H1 (cell line): Measurements from ENCODE around the gene UBE2O. TPM values are rescaled to one million over a fixed set of nuclear protein-coding genes. Genes with fewer than 3 reads are reported as not detected.

Experiments used
- CTCF ChIA-PET: fragments of 300-600 bp; sonication (Branson Sonifier 250); formaldehyde crosslinking; loops from one replicate; lab custom pipeline; 2021; ENCODE audit not compliant: partially characterized antibody; lab: Charles Lee
- POLR2A ChIA-PET: fragments of 300-600 bp; sonication (Branson Sonifier 250); formaldehyde crosslinking; loops from one replicate; lab custom pipeline; 2021; ENCODE audit warnings: inconsistent platforms; ENCODE audit not compliant: partially characterized antibody; lab: Charles Lee
- DNase-seq, 2 experiments: peaks; one replicate each; pipeline versions ENCODE4 v3.0.0 to v3.0.0-alpha.2; 2010 to 2022; ENCODE audit warnings: low spot score in 2 of 2, low read depth in 1 of 2, mixed read lengths in 1 of 2
- FAIRE-seq: peaks from 2 replicates; lab custom pipeline; 2011; peaks lifted over from hg19 to GRCh38; lab: Jason Lieb, UNC
- H2AFZ ChIP-seq: 2 replicates; pipeline ENCODE4 v1.8.1; 2012; ENCODE audit warnings: low read length, inconsistent platforms
- H2AK5ac ChIP-seq: 2 replicates; pipeline ENCODE4 v1.6.1; 2013; ENCODE audit warnings: low read depth, low read length
- H2BK120ac ChIP-seq: replicated peaks from 2 replicates; pipeline ENCODE3; 2013; ENCODE audit warnings: low read depth, low read length, inconsistent platforms
- H2BK12ac ChIP-seq: 2 replicates; pipeline ENCODE4 v1.6.1; 2013; ENCODE audit warnings: low read depth, low read length
- H2BK15ac ChIP-seq: 2 replicates; pipeline ENCODE4 v1.6.1; 2013; ENCODE audit warnings: low read length
- H2BK20ac ChIP-seq: 2 replicates; pipeline ENCODE4 v1.6.1; 2013; ENCODE audit warnings: low read length
- H2BK5ac ChIP-seq: 2 replicates; pipeline ENCODE4 v1.6.1; 2013; ENCODE audit warnings: low read depth, low read length
- H3K14ac ChIP-seq: 2 replicates; pipeline ENCODE4 v1.6.1; 2013; ENCODE audit warnings: inconsistent platforms; ENCODE audit not compliant: insufficient read length
- H3K18ac ChIP-seq: 2 replicates; pipeline ENCODE4 v1.6.1; 2013; ENCODE audit warnings: low read length; ENCODE audit errors: extremely low read depth
- H3K23ac ChIP-seq: 2 replicates; pipeline ENCODE4 v1.6.1; 2013; ENCODE audit warnings: inconsistent platforms; ENCODE audit not compliant: insufficient read length
- H3K23me2 ChIP-seq: 2 replicates; pipeline ENCODE4 v1.6.1; 2013; ENCODE audit warnings: low read depth, low read length
- H3K27ac ChIP-seq: 2 replicates; pipeline ENCODE4 v1.6.1; 2011; ENCODE audit warnings: low read depth, low read length, inconsistent platforms
- H3K27me3 ChIP-seq, 4 experiments: replicated peaks in 1 of 4; 1 replicate in 1 of 4; 2 replicates in 3 of 4; pipeline versions ENCODE4 v1.6.1 to v1.8.1; 2011 to 2013; ENCODE audit warnings: low read length in 3 of 4, mild to moderate bottlenecking in 3 of 4, inconsistent platforms in 2 of 4, mixed read lengths in 2 of 4, moderate library complexity in 1 of 4; ENCODE audit not compliant: control insufficient read depth in 3 of 4, insufficient read depth in 3 of 4; ENCODE audit errors: extremely low read depth in 1 of 4
- H3K36me3 ChIP-seq, 4 experiments: 2 replicates each; pipeline versions ENCODE4 v1.6.1 to v1.8.1; 2011 to 2013; ENCODE audit warnings: mild to moderate bottlenecking in 4 of 4, low read length in 3 of 4, moderate library complexity in 2 of 4, control low read depth in 1 of 4, inconsistent platforms in 1 of 4; ENCODE audit not compliant: insufficient read depth in 4 of 4, control insufficient read depth in 2 of 4
- H3K4ac ChIP-seq: replicated peaks from 2 replicates; pipeline ENCODE3; 2013; ENCODE audit warnings: low read length, low read depth, mixed read lengths, inconsistent platforms; ENCODE audit not compliant: insufficient read length
- H3K4me1 ChIP-seq, 4 experiments: replicated peaks in 1 of 4; 1 replicate in 1 of 4; 2 replicates in 3 of 4; pipeline versions ENCODE4 v1.6.1 to v1.8.1; 2011 to 2013; ENCODE audit warnings: low read length in 3 of 4, inconsistent platforms in 2 of 4, mixed read lengths in 1 of 4; ENCODE audit not compliant: insufficient read depth in 4 of 4, control insufficient read depth in 3 of 4
- H3K4me2 ChIP-seq, 2 experiments: 2 replicates each; pipeline versions ENCODE4 v1.6.1 to v1.8.1; 2011 to 2013; ENCODE audit warnings: low read depth in 2 of 2, low read length in 2 of 2, control low read depth in 1 of 2, inconsistent platforms in 1 of 2, mild to moderate bottlenecking in 1 of 2; ENCODE audit not compliant: insufficient read depth in 1 of 2
- H3K4me3 ChIP-seq, 4 experiments: fragments of 200-600, 300-600 bp in 1 of 4; sonication (generic), shearing (Covaris generic), sonication (Bioruptor Twin) in 1 of 4; 2 replicates each; pipeline versions ENCODE4 v1.5.1 to v1.8.1; 2011 to 2016; ENCODE audit warnings: low read length in 4 of 4, low read depth in 3 of 4, control low read depth in 2 of 4, inconsistent platforms in 2 of 4, mild to moderate bottlenecking in 2 of 4, mixed read lengths in 1 of 4, moderate library complexity in 1 of 4; ENCODE audit not compliant: insufficient read depth in 2 of 4; ENCODE audit errors: extremely low read depth in 1 of 4
- H3K56ac ChIP-seq: replicated peaks from 2 replicates; pipeline ENCODE3; 2013; ENCODE audit warnings: low read depth, mild to moderate bottlenecking, mixed read lengths, low read length, inconsistent platforms; ENCODE audit not compliant: insufficient read length
- H3K79me1 ChIP-seq: 2 replicates; pipeline ENCODE4 v1.6.1; 2013; ENCODE audit warnings: low read depth, low read length, control low read depth
- H3K79me2 ChIP-seq, 2 experiments: 2 replicates each; pipeline versions ENCODE4 v1.6.1 to v1.8.1; 2012 to 2013; ENCODE audit warnings: low read length in 2 of 2, mild to moderate bottlenecking in 2 of 2, inconsistent platforms in 1 of 2; ENCODE audit not compliant: insufficient read depth in 2 of 2, control insufficient read depth in 1 of 2
- H3K9ac ChIP-seq, 4 experiments: replicated peaks in 1 of 4; 1 replicate in 1 of 4; 2 replicates in 3 of 4; pipeline versions ENCODE4 v1.6.1 to v1.8.1; 2011 to 2013; ENCODE audit warnings: low read depth in 3 of 4, low read length in 3 of 4, control low read depth in 2 of 4, mild to moderate bottlenecking in 2 of 4, moderate library complexity in 2 of 4, inconsistent platforms in 1 of 4; ENCODE audit errors: extremely low read depth in 1 of 4
- H3K9me3 ChIP-seq, 2 experiments: 2 replicates each; pipeline versions ENCODE4 v1.6.1 to v1.8.1; 2012 to 2013; ENCODE audit warnings: mild to moderate bottlenecking in 2 of 2, moderate library complexity in 2 of 2, control low read depth in 1 of 2, inconsistent platforms in 1 of 2, low read depth in 1 of 2, low read length in 1 of 2, mixed read lengths in 1 of 2; ENCODE audit not compliant: insufficient read depth in 2 of 2
- H4K20me1 ChIP-seq, 2 experiments: replicated peaks in 1 of 2; 2 replicates each; pipeline versions ENCODE3 to v1.8.1; 2011 to 2013; ENCODE audit warnings: inconsistent platforms in 2 of 2, low read length in 2 of 2, mild to moderate bottlenecking in 1 of 2; ENCODE audit not compliant: insufficient read depth in 2 of 2, control insufficient read depth in 1 of 2
- H4K5ac ChIP-seq: 2 replicates; pipeline ENCODE4 v1.6.1; 2013; ENCODE audit warnings: low read length, low read depth, mixed read lengths, inconsistent platforms; ENCODE audit not compliant: insufficient read length
- H4K8ac ChIP-seq: 2 replicates; pipeline ENCODE4 v1.8.0; 2013; ENCODE audit warnings: mild to moderate bottlenecking, moderate library complexity, low read length, inconsistent platforms; ENCODE audit not compliant: insufficient read depth; ENCODE audit errors: extremely low read depth
- H4K91ac ChIP-seq: replicated peaks from 2 replicates; pipeline ENCODE3; 2013; ENCODE audit warnings: low read length, mixed read lengths, inconsistent platforms; ENCODE audit not compliant: insufficient read length
- BACH1 ChIP-seq: IDR thresholded peaks from 2 replicates; pipeline ENCODE4 v1.6.1; 2012; ENCODE audit warnings: low read length, improper control_type of control experiment
- CBX8 ChIP-seq: fragments of 300-800, 300-1000 bp; sonication (generic); IDR thresholded peaks from 2 replicates; pipeline ENCODE4 v1.7.1; 2016; ENCODE audit warnings: low read depth, low read length, borderline replicate concordance
- CHD1 ChIP-seq: IDR thresholded peaks from 2 replicates; pipeline ENCODE4 v1.6.1; 2012; ENCODE audit warnings: low read depth, low read length, improper control_type of control experiment
- CHD2 ChIP-seq: IDR thresholded peaks from 2 replicates; pipeline ENCODE4 v1.6.1; 2012; ENCODE audit warnings: low read length, improper control_type of control experiment
- CREB1 ChIP-seq: IDR thresholded peaks from 2 replicates; pipeline ENCODE4 v1.6.1; 2012; ENCODE audit warnings: inconsistent platforms
- FOSL1 ChIP-seq: IDR thresholded peaks from 2 replicates; pipeline ENCODE4 v1.6.1; 2011; ENCODE audit warnings: mild to moderate bottlenecking, low read depth, low read length, moderate library complexity; ENCODE audit not compliant: insufficient read depth
- MAFK ChIP-seq: IDR thresholded peaks from 2 replicates; pipeline ENCODE4 v1.6.1; 2012; ENCODE audit warnings: low read depth, mild to moderate bottlenecking, improper control_type of control experiment, low read length
- NRF1 ChIP-seq: IDR thresholded peaks from 2 replicates; pipeline ENCODE4 v1.6.1; 2011; ENCODE audit warnings: mild to moderate bottlenecking, low read depth, low read length, improper control_type of control experiment
- POLR2A ChIP-seq, 2 experiments: IDR thresholded peaks; 1 replicate in 1 of 2; 2 replicates in 1 of 2; pipeline ENCODE4 v1.6.1; 2011; ENCODE audit warnings: low read depth in 2 of 2, low read length in 2 of 2, mild to moderate bottlenecking in 2 of 2; ENCODE audit errors: control extremely low read depth in 1 of 2
- POU5F1 ChIP-seq: IDR thresholded peaks from 2 replicates; pipeline ENCODE4 v1.6.1; 2011; ENCODE audit warnings: low read depth, mild to moderate bottlenecking, low read length, moderate library complexity
- RFX5 ChIP-seq: IDR thresholded peaks from 2 replicates; pipeline ENCODE4 v1.6.1; 2011; ENCODE audit warnings: low read depth, low read length, improper control_type of control experiment, borderline replicate concordance
- RXRA ChIP-seq: IDR thresholded peaks from 2 replicates; pipeline ENCODE4 v1.6.1; 2011; ENCODE audit warnings: low read depth, mild to moderate bottlenecking, low read length, moderate library complexity; ENCODE audit not compliant: insufficient read depth
- SIN3A ChIP-seq, 2 experiments: IDR thresholded peaks in 1 of 2; conservative IDR thresholded peaks in 1 of 2; 2 replicates each; pipeline ENCODE4 v1.6.1; 2011 to 2012; ENCODE audit warnings: low read length in 2 of 2, improper control_type of control experiment in 1 of 2, low read depth in 1 of 2, mild to moderate bottlenecking in 1 of 2
- SRF ChIP-seq: IDR thresholded peaks from 2 replicates; pipeline ENCODE4 v1.6.1; 2011; ENCODE audit warnings: mild to moderate bottlenecking, low read depth, low read length, moderate library complexity
- TAF1 ChIP-seq: IDR thresholded peaks from 2 replicates; pipeline ENCODE4 v1.6.1; 2011; ENCODE audit warnings: mild to moderate bottlenecking, low read depth, low read length
- YY1 ChIP-seq: IDR thresholded peaks from 2 replicates; pipeline ENCODE4 v1.6.1; 2011; ENCODE audit warnings: low read depth, mild to moderate bottlenecking, low read length
- WGBS, 2 experiments: shearing (Covaris generic) in 1 of 2; methylation state at CpG; one replicate each; pipeline versions ENCODE4 v1.1.6 to v1.1.7; 2013 to 2015; ENCODE audit warnings: low lambda C conversion rate in 2 of 2, mixed read lengths in 2 of 2, inconsistent platforms in 1 of 2, low coverage in 1 of 2, missing lambda C conversion rate in 1 of 2; ENCODE audit not compliant: insufficient replicate concordance in 2 of 2, insufficient coverage in 1 of 2, insufficient read length in 1 of 2; ENCODE audit errors: extremely low coverage in 1 of 2, missing lambda C conversion rate in 1 of 2; 5-methylcytosine and 5-hydroxymethylcytosine counted together
- polyA plus RNA-seq, 7 experiments: library from polyadenylated mRNA; depleted of rRNA in 3 of 7; stranded (reverse) in 5 of 7; unstranded in 2 of 7; fragments of >200 nt in 5 of 7; fragments of 200-250 nt in 2 of 7; gene quantifications; 1 replicate in 5 of 7; 2 replicates in 1 of 7; 4 replicates in 1 of 7; pipeline versions ENCODE4 v1.2.1 to v1.2.3, GENCODE V29; 2011 to 2013; ENCODE audit warnings: missing spikeins in 2 of 7, mixed read lengths in 2 of 7
- total RNA-seq: library from RNA; stranded (reverse); fragmentation: NEBNext Ultra II Directional; extraction: Animal tissue kit (Norgen Biotek cat#: 25700); gene quantifications from 2 replicates; pipeline ENCODE4 v1.2.1, GENCODE V29; 2021

UBE2O gene
- total and polyA plus RNA-seq, 2 of the 8 experiments (the other 6 are each of a cell fraction or from before 2014, with no cell fraction given) = 24.4 to 63.0 TPM

- no peaks in the 10 kb centered on the region for H3K9me3 ChIP-seq
- no peaks in the 10 kb centered on the region for H3K36me3 ChIP-seq
- peak overlapping the region; percentile 61 for H3K4ac ChIP-seq
- peak overlapping the region; percentile 69 for H4K8ac ChIP-seq
- H2BK120ac ChIP-seq = no peak overlapping the region
- no peak overlapping the region for H2AK5ac ChIP-seq
- H4K5ac ChIP-seq = no peak overlapping the region
- no peak for FAIRE-seq
- H4K20me1 ChIP-seq = peaks cover 4 to 20% of the 10 kb centered on the region in 2 experiments
- peak overlapping the region; percentile 62 to 82 (median 76) for H3K4me3 ChIP-seq
- H2BK12ac ChIP-seq = no peak overlapping the region
- ChIA-PET POLR2A (interaction anchor here (1.2 to 3.8 kb wide), 3 partner anchors 14 to 58 kb away, joined by 4 to 15 read pairs (median 8); partner anchors contain the start of gene PRCD), CTCF (interaction anchor here (1.1 to 20.2 kb wide), 6 partner anchors 20 to 114 kb away, joined by 3 to 446 read pairs (median 70); partner anchors contain the start of gene AANAT)
- peaks cover 12% of the 10 kb centered on the region for H3K79me1 ChIP-seq
- H3K18ac ChIP-seq = peak overlapping the region; percentile 60; the same call in 1 of the 2 replicates
- H3K79me2 ChIP-seq = peaks cover 0 to 6% of the 10 kb centered on the region in 2 experiments; a peak in 2 of 4 replicates
- H3K4me1 ChIP-seq = peaks cover 11 to 39% (median 34%) of the 10 kb centered on the region in 4 experiments
- no peak overlapping the region for H3K27ac ChIP-seq
- H3K27me3 ChIP-seq = no peaks in the 10 kb centered on the region
- H3K4me2 ChIP-seq = peak overlapping the region; percentile 81 to 85
- H3K56ac ChIP-seq = no peak overlapping the region
- no peak overlapping the region for H3K23ac ChIP-seq
- peaks cover 7% of the 10 kb centered on the region; the same call in 1 of the 2 replicates for H3K23me2 ChIP-seq
- H4K91ac ChIP-seq = no peak overlapping the region
- WGBS, 2 experiments = 3% methylated on average over 9 of the region's 10 CpGs; no CpG with 5 or more reads in 1 of the 2 experiments
- no peak overlapping the region for H2BK5ac ChIP-seq
- no peak overlapping the region for H3K14ac ChIP-seq
- peak overlapping the region; percentile 22 to 83 (median 60); a peak in 6 of 7 replicates for H3K9ac ChIP-seq
- DNase-seq = no peak
- no peak overlapping the region for H2BK15ac ChIP-seq
- H2AFZ ChIP-seq = no peak overlapping the region
- H2BK20ac ChIP-seq = no peak overlapping the region
- no peak for TF ChIP-seq CREB1
- no peak for TF ChIP-seq NRF1
- no peak for TF ChIP-seq SIN3A (conservative IDR thresholded peaks at IDR 0.05 in 1 of 2, IDR thresholded peaks at IDR 0.05 in 1 of 2; ENCODE audit: low read depth in 1 of 2, low read length in 2 of 2)
- TF ChIP-seq YY1 = no peak
- TF ChIP-seq POU5F1 = no peak
- TF ChIP-seq CBX8 = no peak
- no peak for TF ChIP-seq BACH1
- no peak for TF ChIP-seq POLR2A (IDR thresholded peaks at IDR 0.05; ENCODE audit: control extremely low read depth in 1 of 2, low read depth in 2 of 2, low read length in 2 of 2)
- TF ChIP-seq FOSL1 = no peak
- no peak for TF ChIP-seq CHD2
- no peak for TF ChIP-seq MAFK
- TF ChIP-seq RFX5 = no peak
- no peak for TF ChIP-seq TAF1
- TF ChIP-seq SRF = no peak
- TF ChIP-seq CHD1 = no peak
- no peak for TF ChIP-seq RXRA
Observed at GRCh38 chr17:76500747-76501017, 47.7 kb upstream of the UBE2O start.
